C4-2B (cell line): ENCODE measurements around the gene DNAH14.

Source experiments
- H3K27ac ChIP-seq: fragments of 450-650 bp; 2 replicates; pipeline ENCODE4 v1.5.1; 2017
- ZFX ChIP-seq: fragments of 450-650 bp; IDR thresholded peaks from 2 replicates; pipeline ENCODE4 v1.6.1; 2017
- TF ChIP-seq, protein P1 (sequence below): fragments of 450-650 bp; conservative IDR thresholded peaks from 2 replicates; pipeline ENCODE4 v1.5.1; 2017; ENCODE audit warnings: mild to moderate bottlenecking

The DNAH14 gene

DNA sequence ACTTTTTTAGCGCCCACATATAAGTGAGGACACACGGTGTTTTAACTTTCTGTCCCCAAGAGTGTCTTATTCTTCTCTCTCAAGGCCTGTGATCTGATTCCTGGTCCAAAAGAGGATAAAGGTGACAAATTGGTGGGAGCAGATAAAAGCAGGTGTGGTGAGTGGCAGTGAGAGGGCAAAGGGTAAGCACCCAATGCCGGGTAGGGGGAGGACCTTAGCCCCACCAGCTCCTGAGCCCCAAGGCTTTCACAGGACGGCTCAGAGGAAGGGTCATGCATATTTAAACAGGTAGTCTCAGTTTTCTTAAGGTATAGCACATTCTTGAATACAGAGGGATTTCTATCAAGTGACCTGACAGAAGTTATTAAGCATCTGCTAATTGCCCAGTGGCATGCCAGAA is 478.8 kb downstream of the DNAH14 start:
- TF ChIP-seq, protein P1, sequence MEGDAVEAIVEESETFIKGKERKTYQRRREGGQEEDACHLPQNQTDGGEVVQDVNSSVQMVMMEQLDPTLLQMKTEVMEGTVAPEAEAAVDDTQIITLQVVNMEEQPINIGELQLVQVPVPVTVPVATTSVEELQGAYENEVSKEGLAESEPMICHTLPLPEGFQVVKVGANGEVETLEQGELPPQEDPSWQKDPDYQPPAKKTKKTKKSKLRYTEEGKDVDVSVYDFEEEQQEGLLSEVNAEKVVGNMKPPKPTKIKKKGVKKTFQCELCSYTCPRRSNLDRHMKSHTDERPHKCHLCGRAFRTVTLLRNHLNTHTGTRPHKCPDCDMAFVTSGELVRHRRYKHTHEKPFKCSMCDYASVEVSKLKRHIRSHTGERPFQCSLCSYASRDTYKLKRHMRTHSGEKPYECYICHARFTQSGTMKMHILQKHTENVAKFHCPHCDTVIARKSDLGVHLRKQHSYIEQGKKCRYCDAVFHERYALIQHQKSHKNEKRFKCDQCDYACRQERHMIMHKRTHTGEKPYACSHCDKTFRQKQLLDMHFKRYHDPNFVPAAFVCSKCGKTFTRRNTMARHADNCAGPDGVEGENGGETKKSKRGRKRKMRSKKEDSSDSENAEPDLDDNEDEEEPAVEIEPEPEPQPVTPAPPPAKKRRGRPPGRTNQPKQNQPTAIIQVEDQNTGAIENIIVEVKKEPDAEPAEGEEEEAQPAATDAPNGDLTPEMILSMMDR = no peak
- no peak overlapping the region for H3K27ac ChIP-seq

DNA sequence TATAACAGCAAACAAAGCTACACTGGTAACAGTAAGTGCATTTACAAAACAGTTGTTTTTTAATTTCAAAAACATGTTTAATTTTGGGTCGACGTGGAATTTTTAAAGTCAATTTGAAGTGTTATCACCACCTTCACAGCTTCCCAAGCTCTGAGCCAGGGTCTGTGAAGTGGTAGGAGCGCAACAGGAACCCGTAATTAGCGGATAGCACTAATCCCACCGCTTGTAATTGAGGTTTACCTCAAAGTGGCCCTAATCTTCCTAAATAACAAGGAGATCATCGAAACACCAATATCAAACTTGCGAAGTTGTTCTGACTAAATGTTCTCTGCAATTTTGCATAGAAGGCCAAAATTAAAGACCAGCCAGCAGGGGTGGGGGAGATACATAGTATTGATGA is 479.6 kb downstream of the DNAH14 start:
- TF ChIP-seq, protein P1 = no peak
- TF ChIP-seq ZFX = no peak
- H3K27ac ChIP-seq = no peak overlapping the region

DNA sequence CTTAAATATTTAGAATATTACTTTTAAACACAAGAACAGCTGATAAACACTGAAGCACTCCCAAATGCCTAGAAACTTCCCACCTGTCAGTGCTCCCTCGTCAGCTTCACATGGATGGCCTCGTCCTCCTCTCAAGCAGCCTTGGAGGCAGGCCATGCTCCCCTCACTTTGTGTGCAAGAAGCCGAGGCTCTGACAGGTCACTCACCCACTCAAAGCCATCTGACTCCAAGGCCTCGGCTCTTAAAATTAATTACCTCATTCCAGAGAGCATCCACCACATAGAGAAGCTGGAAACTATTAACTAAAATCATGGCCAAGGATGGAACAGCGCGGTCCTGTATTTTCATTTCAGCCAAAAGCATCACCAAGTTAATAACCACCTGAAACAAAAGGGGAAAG is 480.6 kb downstream of the DNAH14 start:
- H3K27ac ChIP-seq = no peak overlapping the region
- TF ChIP-seq, protein P1 = no peak
- TF ChIP-seq ZFX = no peak

DNA sequence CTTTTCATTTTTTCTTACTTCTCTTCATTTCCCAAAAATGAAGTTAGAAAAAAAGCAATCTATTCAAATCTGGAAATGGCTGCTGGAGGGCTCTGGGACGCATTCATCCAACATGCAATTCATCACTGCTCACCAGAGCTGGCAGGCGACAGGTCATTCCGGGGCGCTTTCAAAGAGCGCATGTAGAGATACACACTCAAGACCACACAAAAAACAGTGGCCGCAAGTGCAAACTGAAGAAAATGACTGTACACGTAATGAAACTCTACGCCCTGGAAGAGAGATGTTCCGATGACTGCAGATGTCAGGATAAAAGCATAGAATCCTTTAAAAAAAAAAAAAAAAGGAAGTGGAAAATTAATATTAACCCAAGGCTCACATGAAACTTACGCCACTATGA is 482.8 kb downstream of the DNAH14 start:
- H3K27ac ChIP-seq = peak overlapping the region; percentile 13; the same call in 1 of the 2 replicates
- TF ChIP-seq ZFX = no peak
- TF ChIP-seq, protein P1 = no peak

GRCh38 chr1:225412803-225413351 is 483.4 kb downstream of the DNAH14 start:
- H3K27ac ChIP-seq = peak overlapping the region; percentile 45
- TF ChIP-seq ZFX = no peak
- TF ChIP-seq, protein P1 = no peak

DNA sequence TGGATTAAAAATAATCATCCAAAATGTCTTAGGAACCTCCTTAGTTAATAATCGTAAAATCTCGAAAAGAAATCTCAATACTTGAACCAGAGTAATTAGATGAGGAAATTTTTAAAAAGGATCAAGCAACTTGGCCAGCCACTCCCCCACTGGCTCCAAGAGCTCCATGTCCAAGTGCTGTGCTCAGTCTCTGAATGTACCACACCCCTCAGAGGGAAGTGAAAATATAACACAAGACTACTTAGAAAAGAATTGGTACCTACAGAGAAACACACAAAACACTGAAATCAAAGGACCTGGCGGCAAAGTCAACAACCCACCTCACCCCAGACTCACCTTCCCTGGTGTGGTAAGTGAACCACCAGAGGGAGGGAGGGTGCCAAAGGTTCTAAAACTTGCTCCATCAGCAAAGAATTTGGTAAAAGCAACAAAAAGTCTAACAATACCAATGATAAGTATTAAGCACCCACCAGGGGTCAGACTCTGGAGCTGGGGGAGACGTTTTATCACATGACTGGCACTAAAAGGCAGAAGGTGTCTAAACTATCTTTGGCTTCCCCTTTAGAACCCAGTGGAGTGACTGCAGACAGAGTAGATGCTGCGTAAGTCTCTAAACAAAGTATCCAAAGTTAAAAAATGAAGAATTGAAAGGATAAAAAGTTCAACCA is 484.4 kb downstream of the DNAH14 start:
- no peak overlapping the region; the same call in 1 of the 2 replicates for H3K27ac ChIP-seq
- TF ChIP-seq, protein P1 = peak; percentile 10; the same call in 1 of the 2 replicates
- TF ChIP-seq ZFX = no peak

- TF ChIP-seq, protein P1 = no peak
- no peak for TF ChIP-seq ZFX
- no peak overlapping the region for H3K27ac ChIP-seq
These were observed 485.8 kb downstream of the DNAH14 start for GRCh38 chr1:225415307-225415706.
